TTC549 (cell line): ENCODE data around the gene BMPR2.
"Not testable (repeated sequence)": the region's sequence is repeated elsewhere in the genome, so short reads cannot be mapped to it uniquely, and the experiment has no call there.

ENCODE experiments used
- FAIRE-seq: peaks from 2 replicates; lab custom pipeline; 2012; peaks lifted over from hg19 to GRCh38; lab: Jason Lieb, UNC

The BMPR2 gene

DNA sequence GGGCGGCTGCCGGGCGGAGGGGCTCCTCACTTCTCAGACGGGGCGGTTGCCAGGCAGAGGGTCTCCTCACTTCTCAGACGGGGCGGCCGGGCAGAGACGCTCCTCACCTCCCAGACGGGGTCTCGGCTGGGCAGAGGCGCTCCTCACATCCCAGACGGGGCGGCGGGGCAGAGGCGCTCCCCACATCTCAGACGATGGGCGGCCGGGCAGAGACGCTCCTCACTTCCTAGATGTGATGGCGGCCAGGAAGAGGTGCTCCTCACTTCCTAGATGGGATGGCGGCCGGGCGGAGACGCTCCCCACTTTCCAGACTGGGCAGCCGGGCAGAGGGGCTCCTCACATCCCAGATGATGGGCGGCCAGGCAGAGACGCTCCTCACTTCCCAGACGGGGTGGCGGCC, 159.2 kb downstream of the BMPR2 start:
- FAIRE-seq: not testable (repeated sequence)

DNA sequence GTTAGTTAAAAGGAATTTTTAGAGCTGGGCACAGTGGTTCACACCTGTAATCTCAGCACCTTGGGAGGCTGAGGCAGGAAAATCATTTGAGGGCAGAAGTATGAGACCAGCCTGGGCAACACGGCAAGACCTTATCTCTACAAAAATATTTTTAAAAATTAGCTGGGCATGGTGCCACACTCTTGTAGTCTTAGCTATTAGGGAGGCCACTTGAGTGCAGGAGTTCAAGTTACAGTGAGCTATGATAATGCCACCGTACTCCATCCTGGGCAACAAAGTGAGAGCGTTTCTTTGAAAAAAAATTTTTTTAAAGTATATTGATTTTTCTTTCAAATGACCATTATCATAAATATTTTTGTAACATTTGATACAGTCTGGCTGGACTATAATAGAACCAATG, 165.0 kb downstream of the BMPR2 start:
- FAIRE-seq: no peak

DNA sequence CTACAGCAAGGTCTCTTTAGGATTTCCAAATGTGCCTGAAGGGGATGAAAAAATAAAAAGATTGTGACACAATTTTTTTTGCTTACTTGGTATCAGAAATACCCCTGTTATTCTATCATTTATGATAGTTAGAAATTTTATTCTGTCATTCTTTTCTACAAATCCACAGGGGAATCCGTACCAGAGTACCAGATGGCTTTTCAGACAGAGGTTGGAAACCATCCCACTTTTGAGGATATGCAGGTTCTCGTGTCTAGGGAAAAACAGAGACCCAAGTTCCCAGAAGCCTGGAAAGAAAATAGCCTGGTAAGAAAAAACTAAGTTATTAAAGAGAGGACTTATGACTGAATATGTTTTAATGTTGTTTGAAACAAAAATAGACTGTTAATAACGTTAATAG, 166.0 kb downstream of the BMPR2 start:
- FAIRE-seq: no peak

DNA sequence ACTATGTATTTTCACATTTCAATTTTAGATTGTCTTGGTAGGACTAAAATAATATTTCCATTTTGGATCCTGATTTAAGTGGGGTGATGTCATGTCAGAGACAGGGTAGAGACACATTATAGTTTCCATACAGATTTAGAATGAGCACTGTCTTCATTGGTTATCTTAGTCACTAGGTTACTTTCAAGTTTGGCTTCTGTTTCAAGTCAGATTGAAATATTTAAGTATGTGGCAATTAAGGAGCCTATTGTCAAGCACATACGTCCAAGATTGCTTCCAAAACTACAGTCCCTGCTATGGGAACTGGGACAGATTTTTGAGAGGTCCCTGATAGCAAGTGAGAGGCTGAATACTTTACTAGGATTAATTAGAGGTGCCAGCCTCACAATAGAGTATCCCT, 169.4 kb downstream of the BMPR2 start:
- no peak for FAIRE-seq

DNA sequence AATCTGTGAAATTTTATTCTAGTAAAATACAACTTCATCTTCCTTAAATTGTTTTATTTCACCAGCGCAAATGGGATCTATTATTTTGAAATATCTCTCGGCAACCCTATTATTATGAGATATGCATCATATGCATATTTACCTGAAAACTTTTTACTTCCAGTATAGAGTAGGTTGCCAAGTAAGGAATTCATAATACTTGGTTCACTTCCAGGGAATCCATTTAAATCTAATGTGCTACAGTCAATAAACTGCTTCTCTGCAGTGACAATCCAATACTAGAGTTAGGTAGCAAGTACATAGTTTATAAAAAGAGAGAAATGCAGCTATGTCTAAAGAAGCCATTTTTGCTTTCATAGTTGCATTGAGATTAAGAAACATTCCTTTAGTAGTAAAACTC, 169.8 kb downstream of the BMPR2 start:
- FAIRE-seq: no peak

DNA sequence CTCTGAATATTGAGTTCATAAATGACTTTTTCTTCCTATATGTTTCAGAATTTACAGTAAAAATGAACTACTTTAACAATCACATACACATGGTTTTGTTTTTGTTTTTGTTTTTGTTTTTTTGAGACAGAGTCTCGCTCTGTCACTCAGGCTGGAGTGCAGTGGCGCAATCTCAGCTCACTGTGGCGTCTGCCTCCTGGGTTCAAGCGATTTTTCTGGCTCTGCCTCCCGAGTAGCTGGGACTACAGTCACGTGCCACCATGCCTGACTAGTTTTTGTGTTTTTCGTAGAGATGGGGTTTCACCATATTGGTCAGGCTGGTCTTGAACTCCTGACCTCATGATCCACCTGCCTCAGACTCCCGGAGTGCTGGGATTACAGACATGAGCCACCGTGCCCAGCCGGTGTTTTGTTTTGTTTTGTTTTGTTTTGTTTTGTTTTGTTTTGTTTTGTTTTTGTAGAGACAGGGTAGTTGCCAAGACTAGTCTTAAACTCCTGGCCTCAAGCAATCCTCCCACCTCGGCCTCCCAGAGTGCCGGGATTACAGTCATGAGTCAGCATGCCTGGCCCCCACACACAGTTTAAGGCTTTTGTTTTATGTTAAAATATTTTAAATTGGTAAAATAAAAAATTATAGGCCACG, 170.5 kb downstream of the BMPR2 start:
- not testable (repeated sequence) for FAIRE-seq

DNA sequence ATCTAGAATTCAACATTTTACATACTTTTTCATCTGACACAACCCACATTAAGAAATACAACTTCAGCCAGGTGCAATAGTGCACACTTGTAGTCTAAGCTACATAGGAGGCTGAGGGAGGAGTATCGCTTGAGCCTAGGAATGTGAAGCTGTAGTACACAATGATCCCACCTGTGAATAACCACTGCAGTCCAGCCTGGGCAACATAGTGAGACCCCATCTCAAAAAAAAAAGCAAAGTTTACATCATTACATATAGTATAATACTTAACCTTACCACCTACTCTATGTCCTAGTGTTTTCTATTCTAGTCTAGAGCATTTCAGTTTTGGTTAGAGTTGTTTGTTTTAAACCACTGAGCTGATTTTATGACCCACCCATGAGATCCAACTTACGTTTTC, 172.1 kb downstream of the BMPR2 start:
- no peak for FAIRE-seq

DNA sequence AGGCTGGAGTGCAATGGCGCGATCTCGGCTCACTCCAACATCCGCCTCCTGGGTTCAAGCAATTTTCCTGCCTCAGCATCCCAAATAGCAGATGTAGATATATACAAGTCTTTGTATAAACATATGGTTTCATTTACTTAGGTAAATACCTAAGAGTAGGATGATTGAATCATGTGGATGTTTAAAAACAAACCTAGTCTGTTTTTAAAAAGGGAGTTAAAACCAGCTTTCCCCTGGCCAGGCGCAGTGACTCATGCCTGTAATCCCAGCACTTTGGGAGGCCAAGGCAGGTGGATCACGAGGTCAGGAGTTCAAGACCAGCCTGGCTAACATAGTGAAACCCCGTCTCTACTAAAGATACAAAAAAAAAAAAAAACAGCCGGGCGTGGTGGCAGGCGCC, 174.9 kb downstream of the BMPR2 start:
- not testable (repeated sequence) for FAIRE-seq

DNA sequence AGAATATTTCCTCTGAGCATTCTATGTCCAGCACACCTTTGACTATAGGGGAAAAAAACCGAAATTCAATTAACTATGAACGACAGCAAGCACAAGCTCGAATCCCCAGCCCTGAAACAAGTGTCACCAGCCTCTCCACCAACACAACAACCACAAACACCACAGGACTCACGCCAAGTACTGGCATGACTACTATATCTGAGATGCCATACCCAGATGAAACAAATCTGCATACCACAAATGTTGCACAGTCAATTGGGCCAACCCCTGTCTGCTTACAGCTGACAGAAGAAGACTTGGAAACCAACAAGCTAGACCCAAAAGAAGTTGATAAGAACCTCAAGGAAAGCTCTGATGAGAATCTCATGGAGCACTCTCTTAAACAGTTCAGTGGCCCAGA, 179.2 kb downstream of the BMPR2 start:
- no peak for FAIRE-seq

DNA sequence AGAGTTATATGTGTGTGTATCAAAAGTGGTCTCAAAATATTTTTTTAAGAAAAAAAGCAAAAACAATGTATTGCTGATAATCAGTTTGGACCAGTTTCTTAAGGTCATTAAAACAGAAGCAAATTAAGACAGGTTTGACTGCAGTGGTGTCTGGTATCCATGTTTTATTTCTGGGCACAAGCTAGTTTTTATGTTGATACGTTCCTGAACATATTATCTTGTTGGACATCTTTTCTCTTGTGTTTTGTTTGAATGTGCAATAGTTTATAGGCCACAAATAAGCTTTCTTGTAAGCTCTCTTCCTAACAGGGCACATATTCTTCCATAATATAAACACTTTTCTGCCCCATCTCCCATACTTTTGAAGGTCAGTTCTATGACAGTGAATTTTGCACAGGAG, 184.1 kb downstream of the BMPR2 start:
- FAIRE-seq: no peak

DNA sequence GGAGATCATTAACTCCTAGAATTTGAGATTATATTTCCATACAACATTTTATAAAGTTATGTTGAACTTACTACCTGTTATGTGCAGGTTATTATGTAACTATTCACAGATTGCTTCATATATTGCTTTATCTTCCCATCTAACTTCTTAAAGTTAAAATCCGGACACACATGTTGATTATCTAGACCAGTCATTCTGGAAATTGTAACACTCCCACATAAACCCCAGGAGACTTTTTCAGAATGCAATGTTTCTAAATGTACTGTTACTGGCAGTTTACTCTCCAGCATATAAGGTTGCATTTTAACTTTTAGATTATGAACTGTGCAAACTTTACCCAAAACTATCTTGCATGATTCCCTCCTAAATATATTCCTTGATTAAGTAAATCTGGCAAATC, 188.1 kb downstream of the BMPR2 start:
- FAIRE-seq: no peak

DNA sequence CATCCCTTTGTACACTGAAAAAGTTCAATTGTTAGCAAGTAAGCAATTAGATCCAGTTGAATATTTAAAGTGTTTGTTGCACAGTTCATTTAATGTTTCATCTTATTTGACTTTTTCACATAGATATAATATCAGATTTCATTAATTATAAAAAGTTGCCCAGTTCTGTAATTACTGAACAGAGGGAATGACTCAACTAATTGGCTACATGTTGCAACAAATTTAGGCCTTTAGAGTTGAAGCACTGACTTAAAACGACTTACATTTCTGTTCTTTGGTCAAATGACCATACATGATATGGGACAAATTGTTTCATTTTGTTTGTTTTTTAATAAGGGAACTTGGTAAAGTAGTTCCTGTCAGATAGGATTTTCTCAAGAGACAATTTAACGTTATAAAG, 190.2 kb downstream of the BMPR2 start:
- FAIRE-seq: no peak

DNA sequence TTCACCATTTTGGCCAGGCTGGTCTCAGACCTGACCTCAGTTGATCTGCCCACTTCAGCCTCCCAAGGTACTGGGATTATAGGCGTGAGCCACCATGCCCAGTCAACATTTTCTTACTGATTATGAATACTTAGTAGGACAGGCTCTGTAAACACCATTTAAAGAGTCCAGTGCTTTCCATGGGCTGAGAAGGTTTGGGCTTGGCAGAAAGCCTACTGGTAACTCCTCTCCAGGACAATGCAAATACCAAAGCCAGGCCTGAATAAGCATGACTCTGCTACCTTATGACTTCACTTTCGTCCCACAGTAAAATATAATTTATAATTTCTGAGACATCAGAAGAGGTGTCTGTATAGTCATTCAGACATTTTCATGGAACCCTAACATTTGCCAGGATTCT, 198.4 kb downstream of the BMPR2 start:
- no peak for FAIRE-seq

DNA sequence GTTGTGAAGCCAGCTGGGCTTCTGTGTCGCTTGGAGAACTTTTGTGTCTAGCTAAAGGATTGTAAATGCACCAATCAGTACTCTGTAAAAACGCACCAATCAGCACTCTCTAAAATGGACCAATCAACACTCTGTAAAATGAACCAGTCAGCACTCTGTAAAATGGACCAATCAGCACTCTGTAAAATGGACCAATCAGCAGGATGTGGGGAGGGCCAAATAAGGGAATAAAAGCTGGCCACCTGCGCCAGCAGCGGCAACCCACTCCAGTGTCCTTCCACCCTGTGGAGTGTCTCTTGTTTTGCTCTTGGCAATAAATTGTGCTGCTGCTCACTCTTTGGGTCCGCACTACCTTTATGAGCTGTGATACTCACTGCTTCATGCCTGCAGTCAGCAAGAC, 199.1 kb downstream of the BMPR2 start:
- not testable (repeated sequence) for FAIRE-seq

DNA sequence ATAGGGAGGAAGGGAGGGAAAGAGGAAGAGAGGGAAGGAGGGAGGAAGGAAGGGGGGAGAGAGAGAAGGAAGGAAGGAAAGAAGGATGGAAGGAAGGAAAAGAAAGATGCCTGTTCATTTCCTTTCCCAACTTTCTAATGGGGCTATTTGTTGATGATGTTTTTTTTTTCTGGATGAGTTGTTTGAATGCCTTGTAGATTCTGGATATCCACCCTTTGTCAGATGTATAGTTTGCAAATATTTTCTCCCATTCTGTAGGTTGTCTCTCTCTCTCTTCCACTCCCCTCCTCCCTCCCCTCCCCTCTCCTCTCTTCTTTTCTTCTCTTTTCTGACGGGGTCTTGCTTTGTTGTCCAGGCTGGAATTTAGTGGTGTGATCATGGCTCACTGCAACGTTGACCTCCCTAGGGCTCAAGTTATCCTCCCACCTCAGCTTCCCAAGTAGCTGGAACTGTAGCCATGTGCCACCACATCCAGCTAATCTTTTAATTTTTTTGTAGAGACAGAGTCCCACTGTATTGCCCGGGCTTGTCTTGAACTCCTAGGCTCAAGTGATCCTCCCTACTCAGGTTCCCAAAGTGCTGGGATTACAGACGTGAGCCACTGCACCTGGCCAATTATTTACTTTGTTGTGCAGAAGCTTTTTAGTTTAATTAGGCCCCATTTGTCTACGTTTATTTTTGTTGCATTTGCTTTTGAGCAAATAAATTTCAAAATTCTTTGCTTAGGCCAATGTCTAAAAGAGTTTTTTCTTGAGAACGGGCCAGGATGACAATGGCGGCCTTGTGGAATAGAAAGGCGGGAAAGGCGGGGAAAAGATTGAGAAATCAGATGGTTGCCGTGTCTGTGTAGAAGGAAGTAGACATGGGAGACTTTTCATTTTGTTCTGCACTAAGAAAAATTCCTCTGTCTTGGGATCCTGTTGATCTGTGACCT, 201.4 kb downstream of the BMPR2 start:
- no peak for FAIRE-seq

DNA sequence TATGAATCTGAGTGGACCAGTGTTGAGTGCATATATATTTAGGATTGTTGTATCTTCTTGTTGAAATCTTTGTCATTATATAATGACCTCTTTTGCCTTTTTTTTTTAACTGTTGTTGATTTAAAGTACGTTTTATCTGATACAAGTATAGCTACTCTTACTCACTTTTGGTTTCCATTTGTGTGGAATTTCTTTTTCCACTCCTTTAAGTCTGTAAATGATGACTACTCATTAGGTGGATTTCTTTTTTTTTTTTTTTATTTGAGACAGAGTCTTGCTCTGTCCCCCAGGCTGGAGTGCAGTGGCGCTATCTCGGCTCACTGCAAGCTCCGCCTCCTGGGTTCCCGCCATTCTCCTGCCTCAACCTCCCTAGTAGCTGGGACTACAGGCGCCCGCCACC, 206.7 kb downstream of the BMPR2 start:
- not testable (repeated sequence) for FAIRE-seq

DNA sequence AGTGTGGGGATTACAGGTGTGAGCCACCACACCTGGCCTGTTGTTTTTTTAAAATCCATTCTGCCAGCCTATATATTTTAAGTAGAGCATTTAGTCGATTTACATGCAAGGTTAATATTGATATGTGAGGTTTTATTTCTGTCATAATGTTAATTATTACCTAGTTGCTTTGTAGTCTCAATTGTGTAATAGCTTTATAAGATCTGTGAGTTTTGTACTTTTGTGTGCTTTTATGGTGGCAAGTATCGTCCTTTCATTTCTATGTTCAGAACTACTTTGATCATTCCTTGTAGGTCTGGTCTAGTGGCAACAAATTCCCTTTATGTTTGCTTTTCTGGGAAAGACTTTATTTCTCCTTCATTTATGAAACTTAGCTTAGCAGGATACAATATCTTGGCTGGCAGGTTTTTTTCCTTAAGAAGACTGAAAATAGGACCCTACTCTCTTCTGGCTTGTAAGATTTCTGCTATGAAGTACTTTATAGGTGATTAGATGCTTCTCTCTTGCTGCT, 207.6 kb downstream of the BMPR2 start:
- FAIRE-seq: no peak

DNA sequence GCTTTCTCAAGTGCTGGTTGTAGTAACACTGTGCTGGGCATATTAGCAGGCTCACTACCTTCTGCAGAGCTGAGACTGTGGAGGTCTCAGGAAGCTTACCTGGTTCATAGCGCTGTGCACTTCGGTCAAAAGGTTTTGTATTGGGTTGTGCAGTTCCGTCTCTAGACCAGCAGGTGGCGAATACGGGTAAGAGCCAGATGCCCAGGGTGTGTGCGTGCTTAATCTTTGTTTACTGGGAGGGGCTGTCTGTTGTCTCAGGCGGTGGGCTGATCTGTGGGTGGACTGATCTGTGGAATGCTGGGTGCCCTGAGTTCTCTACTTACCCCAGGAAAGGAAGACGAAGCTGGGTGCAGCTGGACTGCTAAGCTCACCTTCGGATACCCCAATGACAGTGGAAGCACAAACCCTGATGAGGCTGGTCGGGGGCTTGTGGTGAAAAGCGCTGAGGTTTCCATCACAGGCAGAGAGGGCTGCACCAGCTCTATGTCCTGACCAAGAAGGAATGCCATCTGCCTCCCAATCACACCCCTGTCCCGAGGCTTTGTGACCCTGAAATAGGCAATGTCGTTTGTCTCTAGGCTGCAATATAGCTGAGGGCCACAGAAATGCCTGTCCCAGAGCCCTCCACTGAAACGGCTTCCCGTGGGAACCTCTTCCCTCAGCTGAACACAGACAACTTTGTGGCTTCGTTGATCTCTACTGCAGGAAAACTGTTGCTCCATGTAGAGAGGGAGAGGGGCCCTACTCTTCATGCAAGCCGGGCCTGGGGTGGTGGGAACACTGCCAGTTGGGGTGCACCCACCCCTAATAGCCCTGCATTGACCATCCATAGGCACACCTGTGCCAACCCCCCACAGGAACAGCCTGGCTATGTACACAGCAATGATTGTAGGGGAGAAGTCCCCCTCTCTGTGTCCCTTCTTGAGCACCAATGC, 212.8 kb downstream of the BMPR2 start:
- no peak for FAIRE-seq

DNA sequence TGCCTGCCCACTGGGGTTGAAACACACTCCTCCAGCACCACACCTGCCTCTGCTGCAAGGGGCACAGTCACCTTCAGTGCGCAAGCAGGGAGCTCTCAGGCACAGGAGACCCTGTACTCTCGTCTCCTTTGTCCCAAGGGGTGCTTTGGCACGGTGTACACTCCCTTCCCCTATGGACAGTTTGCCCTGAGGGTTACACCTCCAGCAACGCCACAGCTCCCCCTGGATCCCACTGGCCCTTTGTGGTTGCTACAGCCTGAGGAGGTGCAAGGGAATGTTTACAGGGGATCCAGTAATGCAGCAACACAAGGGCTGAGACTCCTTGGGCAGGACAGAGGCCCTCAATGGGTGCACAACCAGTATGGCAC, 213.4 kb downstream of the BMPR2 start:
- FAIRE-seq: no peak

DNA sequence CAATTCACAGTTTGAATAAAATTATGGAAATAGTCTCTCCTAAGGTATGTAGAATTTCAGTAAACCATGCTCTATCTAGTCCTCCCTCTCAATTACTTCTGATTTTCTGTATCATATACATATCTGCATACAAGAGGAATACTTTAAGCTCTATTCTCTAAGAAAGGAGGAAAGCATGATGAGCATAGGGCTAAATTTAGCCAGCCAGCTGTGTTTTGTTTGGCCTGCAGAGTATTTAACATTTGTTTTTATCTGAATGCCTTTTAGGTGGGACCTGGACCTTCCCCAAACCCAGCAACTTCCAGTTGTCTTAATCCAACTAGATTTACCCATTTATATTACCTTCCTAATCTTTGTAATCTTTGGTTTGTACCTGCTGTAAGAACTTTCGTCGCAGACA, 216.4 kb downstream of the BMPR2 start:
- no peak for FAIRE-seq

DNA sequence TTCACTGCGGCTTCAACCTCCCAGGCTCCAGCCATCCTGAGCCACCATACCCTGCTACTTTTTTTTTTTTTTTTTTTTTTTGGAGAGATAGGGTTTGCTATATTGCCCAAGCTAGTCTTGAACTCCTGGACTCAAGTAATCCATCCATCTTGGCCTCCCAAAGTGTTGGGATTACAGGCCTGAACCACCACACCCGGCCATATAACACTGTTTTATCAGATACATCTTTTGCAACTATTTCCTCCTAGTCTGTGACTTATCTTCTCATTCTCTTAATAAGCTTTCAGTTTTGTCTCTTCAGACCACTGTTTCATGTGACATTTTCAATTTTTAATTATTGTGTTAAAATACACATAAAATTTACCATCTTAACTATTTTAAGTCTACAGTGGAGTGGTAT, 223.0 kb downstream of the BMPR2 start:
- no peak for FAIRE-seq

DNA sequence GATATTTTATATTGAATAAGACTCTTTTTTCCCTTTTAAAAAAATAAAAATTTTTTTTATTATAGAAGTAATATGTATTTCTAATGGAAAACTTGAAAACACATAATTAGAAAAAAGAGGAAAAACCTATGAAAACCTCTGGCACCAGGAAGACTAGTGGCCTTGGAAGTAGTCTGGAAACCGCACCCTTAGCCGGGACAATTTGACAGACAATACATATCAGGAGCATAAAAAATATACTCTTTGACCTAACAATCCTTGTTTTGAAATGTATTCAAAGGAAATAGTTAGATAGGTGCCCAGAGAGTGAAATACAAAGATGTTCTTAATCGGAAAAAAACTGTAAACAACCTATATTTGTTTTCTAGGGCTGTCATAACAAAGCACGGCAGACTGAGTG, 223.8 kb downstream of the BMPR2 start:
- FAIRE-seq: no peak

DNA sequence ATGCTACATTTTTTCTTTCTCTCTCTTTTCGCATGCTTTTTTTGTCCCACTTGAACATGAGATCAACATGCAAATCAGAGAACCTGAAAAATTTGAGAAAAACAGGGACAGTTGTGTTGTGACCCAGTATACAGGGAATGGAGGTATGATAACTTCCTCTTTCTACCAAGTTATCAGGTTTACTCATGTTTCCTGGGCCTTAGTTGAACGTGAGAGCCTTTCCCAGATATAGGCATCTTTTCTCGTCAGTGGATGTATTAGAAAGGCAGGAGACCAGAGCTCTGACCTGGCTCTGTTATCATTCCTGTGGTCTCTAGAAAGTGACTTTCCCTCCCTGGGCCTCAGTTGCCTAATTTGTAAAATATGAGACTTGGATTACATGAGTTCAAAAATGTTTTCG, 228.6 kb downstream of the BMPR2 start:
- FAIRE-seq: no peak
